Ascending aorta (tissue), 2 donors: Measurements from ENCODE around the gene MYNN. TPM values are rescaled to one million over a fixed set of nuclear protein-coding genes. Genes with fewer than 3 reads are reported as not detected.

Source experiments
- DNase-seq, 2 donors: peaks; one replicate each; pipeline ENCODE4 v3.0.0-alpha.2; 2019; ENCODE audit warnings: low spot score in 2 of 2
- H3K27ac ChIP-seq, 2 donors: fragments of 200-600 bp; sonication (generic); one replicate each; pipeline ENCODE4 v1.5.1; 2016 to 2017; ENCODE audit warnings: mild to moderate bottlenecking in 1 of 2
- H3K27me3 ChIP-seq: fragments of 200-600 bp; sonication (generic); one replicate; pipeline ENCODE4 v1.5.1; 2017
- H3K36me3 ChIP-seq, 2 donors: fragments of 200-600 bp; sonication (generic); one replicate each; pipeline ENCODE4 v1.5.1; 2016
- H3K4me1 ChIP-seq, 2 donors: fragments of 200-600 bp; sonication (generic); one replicate each; pipeline ENCODE4 v1.5.1; 2016 to 2017; ENCODE audit warnings: mild to moderate bottlenecking in 1 of 2
- H3K4me3 ChIP-seq, 2 donors: fragments of 200-600 bp; sonication (generic); one replicate each; pipeline ENCODE4 v1.5.1; 2016 to 2017; ENCODE audit warnings: mild to moderate bottlenecking in 1 of 2
- H3K9me3 ChIP-seq, 2 donors: fragments of 200-600 bp; sonication (generic); one replicate each; pipeline ENCODE4 v1.5.1; 2016
- intact Hi-C: fragments of 100-400 bp; cut with DNase I; formaldehyde crosslinking; loops from one replicate; pipeline ENCODE4 v1.15.1; 2023
- total RNA-seq: library from RNA; depleted of rRNA; stranded (reverse); fragments of >200 nt; gene quantifications from one replicate; pipeline ENCODE4 v1.1.0, GENCODE V29; 2016
- TF ChIP-seq, protein P1 (sequence below), 3 experiments: fragments of 200-600 bp in 2 of 3; fragments of 450-650 bp in 1 of 3; sonication (generic) in 2 of 3; IDR thresholded peaks; one replicate each; pipeline ENCODE4 v1.5.1; 2016 to 2019; ENCODE audit warnings: antibody characterized with exemption in 3 of 3, mild to moderate bottlenecking in 1 of 3, moderate library complexity in 1 of 3

Gene MYNN
- total RNA-seq, 1 donor from 2014 or later = 3.9 TPM

DNA sequence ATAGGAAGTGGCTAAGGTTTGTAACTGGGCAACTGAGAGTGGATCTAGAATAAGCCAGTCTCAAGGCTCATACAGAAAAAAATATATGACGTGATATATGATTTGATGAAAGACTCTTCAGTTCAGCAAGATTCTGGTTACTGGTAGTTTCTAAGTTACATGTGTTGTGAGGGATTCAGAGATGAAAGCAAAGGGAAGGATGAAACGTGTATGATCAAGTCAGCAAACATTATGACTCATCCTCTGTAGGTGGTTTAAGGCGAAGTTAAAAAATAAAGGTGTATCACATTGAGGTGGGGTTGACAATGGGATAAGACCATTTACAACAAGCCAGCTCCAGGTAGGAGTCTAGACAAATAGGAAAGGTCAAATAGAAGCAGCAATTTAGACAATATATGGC lies 24.5 kb upstream of the MYNN start:
- TF ChIP-seq, protein P1, sequence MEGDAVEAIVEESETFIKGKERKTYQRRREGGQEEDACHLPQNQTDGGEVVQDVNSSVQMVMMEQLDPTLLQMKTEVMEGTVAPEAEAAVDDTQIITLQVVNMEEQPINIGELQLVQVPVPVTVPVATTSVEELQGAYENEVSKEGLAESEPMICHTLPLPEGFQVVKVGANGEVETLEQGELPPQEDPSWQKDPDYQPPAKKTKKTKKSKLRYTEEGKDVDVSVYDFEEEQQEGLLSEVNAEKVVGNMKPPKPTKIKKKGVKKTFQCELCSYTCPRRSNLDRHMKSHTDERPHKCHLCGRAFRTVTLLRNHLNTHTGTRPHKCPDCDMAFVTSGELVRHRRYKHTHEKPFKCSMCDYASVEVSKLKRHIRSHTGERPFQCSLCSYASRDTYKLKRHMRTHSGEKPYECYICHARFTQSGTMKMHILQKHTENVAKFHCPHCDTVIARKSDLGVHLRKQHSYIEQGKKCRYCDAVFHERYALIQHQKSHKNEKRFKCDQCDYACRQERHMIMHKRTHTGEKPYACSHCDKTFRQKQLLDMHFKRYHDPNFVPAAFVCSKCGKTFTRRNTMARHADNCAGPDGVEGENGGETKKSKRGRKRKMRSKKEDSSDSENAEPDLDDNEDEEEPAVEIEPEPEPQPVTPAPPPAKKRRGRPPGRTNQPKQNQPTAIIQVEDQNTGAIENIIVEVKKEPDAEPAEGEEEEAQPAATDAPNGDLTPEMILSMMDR (IDR thresholded peaks at IDR 0.05) = no peak
- no peaks in the 10 kb centered on the region for H3K9me3 ChIP-seq
- no peak overlapping the region for H3K27ac ChIP-seq
- no peaks in the 10 kb centered on the region for H3K36me3 ChIP-seq
- no peak overlapping the region for H3K4me3 ChIP-seq
- H3K4me1 ChIP-seq = no peaks in the 10 kb centered on the region
- intact Hi-C loops = loop anchor here (10.0 kb wide), 1 partner anchor 704 kb away; no protein-coding TSS in a partner anchor
- DNase-seq = no peak
- no peaks in the 10 kb centered on the region for H3K27me3 ChIP-seq

- no peak for DNase-seq
- intact Hi-C loops = no loop called here
- Histone ChIP-seq H3K9me3 (no peaks in the 10 kb centered on the region), H3K27me3 (no peaks in the 10 kb centered on the region), H3K4me1 (no peaks in the 10 kb centered on the region), H3K27ac (no peak overlapping the region), H3K36me3 (no peaks in the 10 kb centered on the region), H3K4me3 (no peak overlapping the region)
- TF ChIP-seq, protein P1 (IDR thresholded peaks at IDR 0.05) = no peak
Observed at GRCh38 chr3:169750665-169751064, 22.5 kb upstream of the MYNN start.

DNA sequence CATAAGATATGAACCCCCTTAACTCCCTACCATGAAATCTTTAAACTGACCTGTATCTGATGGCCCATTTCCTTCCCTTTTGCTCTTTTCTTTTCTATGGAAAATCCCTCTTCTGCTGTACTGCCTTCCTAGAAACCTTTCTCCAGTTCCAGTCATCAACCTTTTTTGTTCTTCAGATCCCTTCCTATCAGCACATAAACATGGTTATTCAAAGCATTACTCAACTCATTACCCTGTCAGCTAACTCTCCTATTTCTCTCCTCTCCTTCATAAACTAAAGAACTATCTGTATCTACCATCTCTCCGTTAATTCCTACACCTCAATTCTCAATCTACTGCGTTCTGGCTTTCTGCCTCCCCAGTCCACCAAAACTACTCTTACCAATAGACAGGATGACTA lies 21.3 kb upstream of the MYNN start:
- Histone ChIP-seq H3K27ac (no peak overlapping the region), H3K9me3 (no peaks in the 10 kb centered on the region), H3K36me3 (no peaks in the 10 kb centered on the region), H3K27me3 (no peaks in the 10 kb centered on the region), H3K4me1 (no peaks in the 10 kb centered on the region), H3K4me3 (no peak overlapping the region)
- no peak for DNase-seq
- intact Hi-C loops = no loop called here
- TF ChIP-seq, protein P1 (IDR thresholded peaks at IDR 0.05) = no peak

DNA sequence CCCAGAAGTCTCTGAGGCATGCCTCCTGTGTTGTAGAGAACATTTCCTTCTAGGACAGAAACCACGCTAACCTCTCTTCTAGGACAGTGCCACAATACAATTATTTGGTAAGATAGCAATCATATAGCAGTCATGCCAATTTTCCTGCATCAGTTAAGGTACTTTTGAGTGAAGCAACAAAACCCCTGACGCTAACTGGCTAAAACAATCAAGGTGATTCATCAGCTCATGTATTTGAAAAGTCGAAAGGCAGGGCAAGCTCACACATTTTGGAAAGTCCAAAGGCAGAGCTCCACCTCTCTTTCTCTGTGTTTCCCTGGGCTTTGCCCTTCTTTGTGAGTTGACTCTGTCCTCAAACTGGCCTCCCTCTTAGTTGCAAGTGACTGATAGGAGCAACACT lies 18.5 kb upstream of the MYNN start:
- intact Hi-C loops = no loop called here
- Histone ChIP-seq H3K27ac (no peak overlapping the region), H3K9me3 (no peaks in the 10 kb centered on the region), H3K4me1 (no peaks in the 10 kb centered on the region), H3K4me3 (no peak overlapping the region), H3K36me3 (no peaks in the 10 kb centered on the region), H3K27me3 (no peaks in the 10 kb centered on the region)
- TF ChIP-seq, protein P1 (IDR thresholded peaks at IDR 0.05) = no peak
- DNase-seq = no peak

GRCh38 chr3:169755488-169755887 lies 17.7 kb upstream of the MYNN start:
- TF ChIP-seq, protein P1 (IDR thresholded peaks at IDR 0.05) = no peak
- Histone ChIP-seq H3K27ac (no peak overlapping the region), H3K9me3 (no peaks in the 10 kb centered on the region), H3K4me3 (no peak overlapping the region), H3K27me3 (no peaks in the 10 kb centered on the region), H3K36me3 (no peaks in the 10 kb centered on the region), H3K4me1 (no peaks in the 10 kb centered on the region)
- DNase-seq = no peak
- intact Hi-C loops = no loop called here

- Histone ChIP-seq H3K4me3 (no peak overlapping the region), H3K4me1 (no peaks in the 10 kb centered on the region), H3K9me3 (peaks cover 0 to 3% of the 10 kb centered on the region in 2 donors), H3K27ac (no peak overlapping the region), H3K36me3 (no peaks in the 10 kb centered on the region), H3K27me3 (no peaks in the 10 kb centered on the region)
- no peak for DNase-seq
- intact Hi-C loops = no loop called here
- TF ChIP-seq, protein P1 (IDR thresholded peaks at IDR 0.05) = no peak
Observed at GRCh38 chr3:169758359-169758994, 14.7 kb upstream of the MYNN start.
